ENCODE results near the gene URAD.

The URAD gene

GRCh38 chr13:27976362-27977091 lies 12.0 kb downstream of the URAD start:
- Histone ChIP-seq H3K4me1 (ENCODE audit: insufficient read depth, low read length) (peaks cover 6% of the 10 kb centered on the region), H3K9ac (ENCODE audit: low read length) (no peak overlapping the region), H3K27ac (ENCODE audit: low read depth, low read length) (no peak overlapping the region), H3K9me3 (ENCODE audit: low read length) (no peaks in the 10 kb centered on the region), H3K36me3 (ENCODE audit: insufficient read depth, low read length) (no peaks in the 10 kb centered on the region), H3K4me3 (ENCODE audit: low read depth in 1 of 2, low read length in 2 of 2) (no peak overlapping the region), H3K27me3 (ENCODE audit: control insufficient read depth in 1 of 2, insufficient read depth in 2 of 2, low read length in 2 of 2) (peaks cover 49 to 71% of the 10 kb centered on the region in 2 donors)

GRCh38 chr13:27975564-27976361 lies 12.7 kb downstream of the URAD start:
- Histone ChIP-seq H3K9ac (ENCODE audit: low read length) (no peak overlapping the region), H3K36me3 (ENCODE audit: insufficient read depth, low read length) (no peaks in the 10 kb centered on the region), H3K9me3 (ENCODE audit: low read length) (no peaks in the 10 kb centered on the region), H3K4me3 (ENCODE audit: low read depth in 1 of 2, low read length in 2 of 2) (no peak overlapping the region), H3K27ac (ENCODE audit: low read depth, low read length) (no peak overlapping the region), H3K27me3 (ENCODE audit: control insufficient read depth in 1 of 2, insufficient read depth in 2 of 2, low read length in 2 of 2) (peaks cover 44 to 72% of the 10 kb centered on the region in 2 donors), H3K4me1 (ENCODE audit: insufficient read depth, low read length) (peaks cover 6% of the 10 kb centered on the region)

GRCh38 chr13:27973961-27974662 lies 14.4 kb downstream of the URAD start:
- H3K4me1 ChIP-seq (ENCODE audit: insufficient read depth, low read length) = peaks cover 3% of the 10 kb centered on the region
- no peaks in the 10 kb centered on the region for H3K9me3 ChIP-seq (ENCODE audit: low read length)
- H3K27ac ChIP-seq (ENCODE audit: low read depth, low read length) = no peak overlapping the region
- H3K9ac ChIP-seq (ENCODE audit: low read length) = no peak overlapping the region
- no peak overlapping the region for H3K4me3 ChIP-seq (ENCODE audit: low read depth in 1 of 2, low read length in 2 of 2)
- H3K36me3 ChIP-seq (ENCODE audit: insufficient read depth, low read length) = no peaks in the 10 kb centered on the region
- peaks cover 29 to 72% of the 10 kb centered on the region in 2 donors for H3K27me3 ChIP-seq (ENCODE audit: control insufficient read depth in 1 of 2, insufficient read depth in 2 of 2, low read length in 2 of 2)

- peaks cover 30 to 73% of the 10 kb centered on the region in 2 donors for H3K27me3 ChIP-seq (ENCODE audit: control insufficient read depth in 1 of 2, insufficient read depth in 2 of 2, low read length in 2 of 2)
- no peaks in the 10 kb centered on the region for H3K4me1 ChIP-seq (ENCODE audit: insufficient read depth, low read length)
- H3K36me3 ChIP-seq (ENCODE audit: insufficient read depth, low read length) = no peaks in the 10 kb centered on the region
- H3K27ac ChIP-seq (ENCODE audit: low read depth, low read length) = no peak overlapping the region
- H3K4me3 ChIP-seq (ENCODE audit: low read depth in 1 of 2, low read length in 2 of 2) = no peak overlapping the region
- H3K9ac ChIP-seq (ENCODE audit: low read length) = no peak overlapping the region
- H3K9me3 ChIP-seq (ENCODE audit: low read length) = no peaks in the 10 kb centered on the region
These were observed 15.2 kb downstream of the URAD start for GRCh38 chr13:27973291-27973690.

- peaks cover 38 to 73% of the 10 kb centered on the region in 2 donors for H3K27me3 ChIP-seq (ENCODE audit: control insufficient read depth in 1 of 2, insufficient read depth in 2 of 2, low read length in 2 of 2)
- no peaks in the 10 kb centered on the region for H3K36me3 ChIP-seq (ENCODE audit: insufficient read depth, low read length)
- H3K9ac ChIP-seq (ENCODE audit: low read length) = no peak overlapping the region
- no peak overlapping the region for H3K27ac ChIP-seq (ENCODE audit: low read depth, low read length)
- no peak overlapping the region for H3K4me3 ChIP-seq (ENCODE audit: low read depth in 1 of 2, low read length in 2 of 2)
- no peaks in the 10 kb centered on the region for H3K9me3 ChIP-seq (ENCODE audit: low read length)
- H3K4me1 ChIP-seq (ENCODE audit: insufficient read depth, low read length) = no peaks in the 10 kb centered on the region
These were observed 16.0 kb downstream of the URAD start for GRCh38 chr13:27972478-27972820.

GRCh38 chr13:27971776-27972477 lies 16.6 kb downstream of the URAD start:
- Histone ChIP-seq H3K27ac (ENCODE audit: low read depth, low read length) (no peak overlapping the region), H3K9ac (ENCODE audit: low read length) (no peak overlapping the region), H3K9me3 (ENCODE audit: low read length) (no peaks in the 10 kb centered on the region), H3K27me3 (ENCODE audit: control insufficient read depth in 1 of 2, insufficient read depth in 2 of 2, low read length in 2 of 2) (peaks cover 43 to 74% of the 10 kb centered on the region in 2 donors), H3K4me1 (ENCODE audit: insufficient read depth, low read length) (no peaks in the 10 kb centered on the region), H3K36me3 (ENCODE audit: insufficient read depth, low read length) (no peaks in the 10 kb centered on the region), H3K4me3 (ENCODE audit: low read depth in 1 of 2, low read length in 2 of 2) (no peak overlapping the region)

GRCh38 chr13:27971236-27971645 lies 17.3 kb downstream of the URAD start:
- H3K27ac ChIP-seq (ENCODE audit: low read depth, low read length) = no peak overlapping the region
- no peak overlapping the region for H3K9ac ChIP-seq (ENCODE audit: low read length)
- no peaks in the 10 kb centered on the region for H3K9me3 ChIP-seq (ENCODE audit: low read length)
- H3K36me3 ChIP-seq (ENCODE audit: insufficient read depth, low read length) = no peaks in the 10 kb centered on the region
- H3K4me3 ChIP-seq (ENCODE audit: low read depth in 1 of 2, low read length in 2 of 2) = no peak overlapping the region
- H3K4me1 ChIP-seq (ENCODE audit: insufficient read depth, low read length) = no peaks in the 10 kb centered on the region
- peaks cover 39 to 75% of the 10 kb centered on the region in 2 donors for H3K27me3 ChIP-seq (ENCODE audit: control insufficient read depth in 1 of 2, insufficient read depth in 2 of 2, low read length in 2 of 2)

DNA sequence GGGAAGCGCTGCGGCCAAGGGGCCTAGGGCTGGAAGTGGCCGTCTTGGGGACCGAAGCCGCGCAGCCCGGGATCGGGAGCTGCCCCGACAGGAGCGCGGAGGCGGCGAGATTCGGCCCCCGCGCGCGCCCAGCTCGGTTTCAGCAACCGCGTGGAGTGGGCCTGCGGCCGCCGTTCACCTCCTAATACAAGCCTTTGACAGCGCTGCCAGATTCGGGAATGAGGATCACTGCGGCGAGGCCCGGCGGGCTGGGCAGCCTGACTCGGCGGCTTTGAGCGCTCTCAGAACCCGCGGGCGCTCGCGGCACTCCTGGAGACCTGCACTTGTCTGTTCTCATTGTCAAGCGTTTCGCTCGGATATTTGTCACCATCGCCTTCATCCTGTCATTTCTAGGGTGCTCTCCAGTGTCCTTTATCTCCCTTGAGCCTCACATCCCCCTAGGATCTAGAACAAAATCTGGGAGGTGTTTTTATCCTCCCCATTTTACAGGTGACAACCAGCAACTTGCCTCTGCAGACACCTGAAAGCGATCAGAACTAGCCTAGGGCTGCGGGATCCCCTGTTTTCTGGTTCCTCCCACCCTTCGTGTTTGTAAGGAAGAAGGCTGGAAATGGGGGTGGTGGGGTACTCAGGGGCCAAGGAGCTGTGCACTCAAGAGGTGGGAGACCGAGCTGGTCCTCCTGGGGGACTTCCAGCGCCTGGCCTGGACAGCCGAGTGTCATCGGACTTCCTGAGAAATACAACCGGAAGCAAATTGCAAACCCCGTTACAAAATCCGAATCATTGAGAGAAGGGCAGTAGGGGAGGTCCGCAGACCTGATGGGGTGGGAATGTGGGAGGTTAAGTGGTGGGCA lies 17.9 kb downstream of the URAD start:
- Histone ChIP-seq H3K27ac (ENCODE audit: low read depth, low read length) (no peak overlapping the region), H3K4me1 (ENCODE audit: insufficient read depth, low read length) (no peaks in the 10 kb centered on the region), H3K4me3 (ENCODE audit: low read depth in 1 of 2, low read length in 2 of 2) (no peak overlapping the region), H3K9ac (ENCODE audit: low read length) (no peak overlapping the region), H3K9me3 (ENCODE audit: low read length) (no peaks in the 10 kb centered on the region), H3K36me3 (ENCODE audit: insufficient read depth, low read length) (no peaks in the 10 kb centered on the region), H3K27me3 (ENCODE audit: control insufficient read depth in 1 of 2, insufficient read depth in 2 of 2, low read length in 2 of 2) (peaks cover 39 to 75% of the 10 kb centered on the region in 2 donors)

GRCh38 chr13:27969866-27970229 lies 18.6 kb downstream of the URAD start:
- Histone ChIP-seq H3K9ac (ENCODE audit: low read length) (no peak overlapping the region), H3K4me3 (ENCODE audit: low read depth in 1 of 2, low read length in 2 of 2) (no peak overlapping the region), H3K36me3 (ENCODE audit: insufficient read depth, low read length) (no peaks in the 10 kb centered on the region), H3K4me1 (ENCODE audit: insufficient read depth, low read length) (no peaks in the 10 kb centered on the region), H3K27ac (ENCODE audit: low read depth, low read length) (no peak overlapping the region), H3K27me3 (ENCODE audit: control insufficient read depth in 1 of 2, insufficient read depth in 2 of 2, low read length in 2 of 2) (peaks cover 41 to 75% of the 10 kb centered on the region in 2 donors), H3K9me3 (ENCODE audit: low read length) (no peaks in the 10 kb centered on the region)

GRCh38 chr13:27969082-27969865 lies 19.2 kb downstream of the URAD start, which contains the start of gene CDX2:
TSS of gene CDX2 (minus strand) at chr13:27969315. CDS start at chr13:27969006, 309 bp downstream.
- no peak within 1 kb of the TSS for H3K4me3 ChIP-seq (ENCODE audit: low read depth in 1 of 2, low read length in 2 of 2)
- H3K4me1 ChIP-seq (ENCODE audit: insufficient read depth, low read length) = no peaks in the 10 kb centered on the region
- no peak within 1 kb of the TSS for H3K9ac ChIP-seq (ENCODE audit: low read length)
- no peaks in the 10 kb centered on the region for H3K9me3 ChIP-seq (ENCODE audit: low read length)
- no peaks in the 10 kb centered on the region for H3K36me3 ChIP-seq (ENCODE audit: insufficient read depth, low read length)
- peaks cover 38 to 78% of the 10 kb centered on the region in 2 donors for H3K27me3 ChIP-seq (ENCODE audit: control insufficient read depth in 1 of 2, insufficient read depth in 2 of 2, low read length in 2 of 2)
- no peak within 1 kb of the TSS for H3K27ac ChIP-seq (ENCODE audit: low read depth, low read length)

All from muscle layer of colon (tissue), 2 donors.